ENCODE data around the gene SLC18A2.
"Not testable (repeated sequence)": the region's sequence is repeated elsewhere in the genome, so short reads cannot be mapped to it uniquely, and the experiment has no call there.

The SLC18A2 gene

DNA sequence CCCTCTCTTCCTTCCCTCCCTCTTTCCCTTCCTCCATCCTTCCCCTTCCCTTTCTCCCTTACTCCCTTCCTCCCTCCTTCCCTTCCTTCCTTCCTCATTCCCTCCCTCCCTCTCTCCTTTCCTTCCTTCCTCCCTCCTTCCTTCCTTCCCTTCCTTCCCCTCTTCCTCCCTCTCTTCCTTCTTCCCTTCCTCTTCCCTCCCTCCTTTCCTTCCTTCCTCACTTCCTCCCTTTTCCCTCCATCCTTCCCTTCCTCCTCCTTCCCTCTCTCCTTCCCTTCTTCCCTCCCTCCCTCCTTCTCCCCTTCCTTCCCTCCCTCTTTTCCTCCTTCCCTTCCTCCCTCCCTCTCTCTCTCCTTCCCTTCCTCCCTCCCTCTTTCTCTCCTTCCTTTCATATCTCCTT is 12.7 kb upstream of the SLC18A2 start:
- Histone ChIP-seq H3K4me1 (ENCODE audit: control extremely low read depth in 1 of 4, control insufficient read depth in 4 of 4, insufficient read depth in 4 of 4, low read length in 3 of 4) (no peaks in the 10 kb centered on the region), H3K36me3 (ENCODE audit: control insufficient read depth in 4 of 4, insufficient read depth in 4 of 4, low read length in 3 of 4) (no peaks in the 10 kb centered on the region), H3K9me3 (ENCODE audit: control extremely low read depth in 1 of 5, control insufficient read depth in 4 of 5, insufficient read depth in 2 of 5, low read depth in 1 of 5, low read length in 4 of 5) (peaks cover 0 to 3% (median 0%) of the 10 kb centered on the region in 5 experiments), H3K27ac (ENCODE audit: insufficient read depth in 1 of 2, low read depth in 1 of 2, low read length in 2 of 2, poor library complexity in 1 of 2, severe bottlenecking in 2 of 2) (no peak overlapping the region), H3K27me3 (replicated peaks in 2 of 5; ENCODE audit: control insufficient read depth in 4 of 5, insufficient read depth in 5 of 5, low read length in 4 of 5) (peaks cover 0 to 3% (median 0%) of the 10 kb centered on the region in 5 experiments), H3K4me3 (ENCODE audit: control insufficient read depth in 1 of 7, extremely low read depth in 1 of 7, insufficient read depth in 4 of 7, low read depth in 2 of 7, low read length in 6 of 7) (no peak overlapping the region)
- CTCF ChIA-PET = interaction anchor here (1.0 to 8.7 kb wide), 9 partner anchors 8 to 248 kb away, joined by 3 to 148 read pairs (median 4); no protein-coding TSS in a partner anchor
- DNase-seq = no peak
- POLR2A ChIA-PET = interaction anchor here (0.6 kb wide), 2 partner anchors 33 to 202 kb away, joined by 3 read pairs; no protein-coding TSS in a partner anchor

DNA sequence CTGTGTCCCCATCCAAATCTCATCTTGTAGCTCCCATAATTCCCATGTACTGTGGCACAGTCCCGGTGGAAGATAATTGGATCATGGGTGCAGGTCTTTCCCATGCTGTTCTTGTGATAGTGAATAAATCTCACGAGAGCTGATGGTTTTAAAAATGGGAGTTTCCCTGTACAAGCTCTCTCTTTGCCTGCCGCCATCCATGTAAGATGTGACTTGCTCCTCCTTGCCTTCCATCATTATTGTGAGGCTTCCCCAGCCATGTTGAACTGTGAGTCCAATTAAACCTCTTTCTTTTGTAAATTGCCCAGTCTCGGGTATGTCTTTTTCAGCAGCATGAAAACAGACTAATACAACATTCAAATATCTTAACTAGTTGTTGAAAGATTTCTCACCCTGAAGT is 10.8 kb upstream of the SLC18A2 start:
- CTCF ChIA-PET = interaction anchor here (0.6 to 8.7 kb wide), 3 partner anchors 13 to 230 kb away, joined by 4 to 148 read pairs (median 5); no protein-coding TSS in a partner anchor
- H3K27ac ChIP-seq (ENCODE audit: insufficient read depth in 1 of 2, low read depth in 1 of 2, low read length in 2 of 2, poor library complexity in 1 of 2, severe bottlenecking in 2 of 2); H3K36me3 ChIP-seq (ENCODE audit: control insufficient read depth in 4 of 4, insufficient read depth in 4 of 4, low read length in 3 of 4); H3K9me3 ChIP-seq (ENCODE audit: control extremely low read depth in 1 of 5, control insufficient read depth in 4 of 5, insufficient read depth in 2 of 5, low read depth in 1 of 5, low read length in 4 of 5); POLR2A ChIA-PET; H3K27me3 ChIP-seq (replicated peaks in 2 of 5; ENCODE audit: control insufficient read depth in 4 of 5, insufficient read depth in 5 of 5, low read length in 4 of 5); DNase-seq; H3K4me1 ChIP-seq (ENCODE audit: control extremely low read depth in 1 of 4, control insufficient read depth in 4 of 4, insufficient read depth in 4 of 4, low read length in 3 of 4); H3K4me3 ChIP-seq (ENCODE audit: control insufficient read depth in 1 of 7, extremely low read depth in 1 of 7, insufficient read depth in 4 of 7, low read depth in 2 of 7, low read length in 6 of 7): not testable (repeated sequence)
- WGBS (ENCODE audit: insufficient coverage) = 94% methylated on average over 2 of the region's 4 CpGs

DNA sequence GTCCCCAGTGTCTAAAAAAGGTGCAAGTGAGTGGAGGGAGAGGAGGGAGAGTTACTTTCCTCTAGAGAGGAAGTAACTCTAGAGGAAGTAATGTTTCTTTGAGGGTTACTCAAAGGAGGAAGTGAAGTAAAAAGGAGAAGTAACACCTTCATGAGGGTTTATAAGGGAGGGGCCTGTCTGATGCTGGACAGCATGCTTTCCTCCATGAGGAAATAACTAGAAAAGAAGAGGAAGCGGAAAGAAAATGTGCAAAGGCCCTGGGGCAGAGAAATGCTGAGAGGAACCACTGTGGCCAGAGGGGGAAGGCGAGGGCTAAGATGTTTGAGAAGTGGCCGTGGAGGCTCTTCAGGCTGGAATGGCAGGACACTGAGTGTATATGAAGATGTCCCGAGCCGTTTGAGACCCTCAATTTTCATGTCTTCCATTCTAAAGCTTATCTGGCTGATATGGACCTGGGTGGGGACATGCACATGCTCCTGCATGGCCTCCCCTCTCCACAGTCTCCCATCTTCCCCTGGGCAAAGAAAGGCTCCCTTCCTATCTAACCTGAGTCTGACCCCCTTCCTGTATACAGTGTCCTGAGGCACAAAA is 3.4 kb upstream of the SLC18A2 start:
- peak; percentile 50 to 91 (median 82) for DNase-seq
- Histone ChIP-seq H3K4me1 (ENCODE audit: control extremely low read depth in 1 of 4, control insufficient read depth in 4 of 4, insufficient read depth in 4 of 4, low read length in 3 of 4) (peaks cover 0 to 26% (median 25%) of the 10 kb centered on the region in 4 experiments), H3K27ac (ENCODE audit: insufficient read depth in 1 of 2, low read depth in 1 of 2, low read length in 2 of 2, poor library complexity in 1 of 2, severe bottlenecking in 2 of 2) (no peak overlapping the region), H3K36me3 (ENCODE audit: control insufficient read depth in 4 of 4, insufficient read depth in 4 of 4, low read length in 3 of 4) (no peaks in the 10 kb centered on the region), H3K27me3 (replicated peaks in 2 of 5; ENCODE audit: control insufficient read depth in 4 of 5, insufficient read depth in 5 of 5, low read length in 4 of 5) (peaks cover 0 to 7% (median 0%) of the 10 kb centered on the region in 5 experiments), H3K9me3 (ENCODE audit: control extremely low read depth in 1 of 5, control insufficient read depth in 4 of 5, insufficient read depth in 2 of 5, low read depth in 1 of 5, low read length in 4 of 5) (peaks cover 0 to 8% (median 0%) of the 10 kb centered on the region in 5 experiments), H3K4me3 (ENCODE audit: control insufficient read depth in 1 of 7, extremely low read depth in 1 of 7, insufficient read depth in 4 of 7, low read depth in 2 of 7, low read length in 6 of 7) (no peak overlapping the region)
- 92% methylated on average over 5 of the region's 5 CpGs for WGBS (ENCODE audit: insufficient coverage)
- CTCF ChIA-PET = interaction anchor here (1.4 to 2.3 kb wide), 3 partner anchors 21 to 85 kb away, joined by 4 to 13 read pairs (median 5); no protein-coding TSS in a partner anchor
- POLR2A ChIA-PET = no interaction called here

DNA sequence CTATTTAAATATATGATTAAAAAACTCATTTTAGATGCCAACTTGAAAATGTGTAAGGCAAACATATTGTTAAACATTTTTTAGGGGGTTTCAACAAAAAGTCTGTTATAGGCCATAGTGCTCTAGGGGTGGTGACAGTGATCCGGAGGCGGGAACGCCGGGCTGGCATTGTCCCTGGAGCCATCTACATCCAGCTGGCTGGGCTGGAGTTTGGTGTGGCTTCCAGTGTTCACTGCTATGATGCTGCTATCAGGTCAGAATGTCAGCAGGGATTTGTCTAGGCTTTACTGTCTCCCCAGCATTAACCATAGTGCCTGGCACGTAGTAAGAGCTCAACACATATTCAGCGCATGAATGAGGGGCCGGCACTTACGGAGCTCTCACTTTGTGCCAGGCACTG is 1.9 kb upstream of the SLC18A2 start:
- POLR2A ChIA-PET = no interaction called here

DNA sequence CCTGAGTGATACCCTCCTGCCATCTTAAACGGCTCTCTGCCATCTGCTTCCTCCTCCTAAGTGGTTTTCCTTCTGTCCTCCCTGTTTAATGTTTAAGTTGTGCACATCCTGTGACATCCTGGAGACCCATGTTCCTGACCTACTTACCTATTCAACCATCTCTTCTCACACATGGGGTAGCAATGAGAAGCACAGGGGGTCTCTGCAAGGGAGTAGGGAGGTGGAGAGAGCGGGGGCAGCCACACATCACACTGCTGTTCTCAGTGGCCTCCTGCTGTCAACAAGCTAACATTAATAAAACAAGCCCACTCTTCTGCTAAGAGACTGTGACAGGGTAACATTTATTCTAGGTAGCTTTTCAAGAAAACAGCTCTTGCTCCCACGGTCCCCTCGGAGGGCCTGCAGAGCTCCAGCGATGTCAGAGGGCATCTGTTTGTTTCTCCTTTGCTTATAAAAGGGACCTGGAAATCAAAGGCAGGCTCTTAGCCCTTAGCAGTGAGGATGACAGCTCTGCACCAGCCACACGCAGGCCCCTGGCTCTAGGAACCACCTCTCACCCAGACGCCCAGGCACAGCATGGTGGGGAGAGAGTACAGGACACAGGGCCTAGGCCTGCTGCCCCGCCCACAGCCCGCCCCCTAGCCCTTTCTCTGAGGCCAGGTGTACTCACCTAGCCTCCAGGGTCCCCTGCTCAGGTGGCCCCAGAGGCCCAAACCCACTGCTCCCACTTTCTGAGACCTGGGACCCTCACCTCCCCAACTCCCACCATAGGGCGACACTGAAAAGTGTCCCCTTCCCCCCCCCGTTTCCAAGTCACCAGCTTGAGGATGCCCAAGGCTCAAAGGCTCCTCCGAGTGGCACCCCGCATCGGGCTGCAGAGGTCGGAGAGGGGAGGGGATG is 943 bp upstream of the SLC18A2 start:
- CTCF ChIA-PET = interaction anchor here (1.0 to 2.5 kb wide), 5 partner anchors 13 to 82 kb away, joined by 3 to 15 read pairs (median 4); no protein-coding TSS in a partner anchor
- peak overlapping the region in 4 of 7 experiments; percentile 23 to 76 (median 64) for H3K4me3 ChIP-seq (ENCODE audit: control insufficient read depth in 1 of 7, extremely low read depth in 1 of 7, insufficient read depth in 4 of 7, low read depth in 2 of 7, low read length in 6 of 7)
- POLR2A ChIA-PET = interaction anchor here (1.3 kb wide), 1 partner anchor 9 kb away, joined by 4 read pairs; no protein-coding TSS in a partner anchor

More for the DNA sequence above, 1.9 kb upstream of the SLC18A2 start:
- Histone ChIP-seq H3K9me3 (ENCODE audit: control extremely low read depth in 1 of 5, control insufficient read depth in 4 of 5, insufficient read depth in 2 of 5, low read depth in 1 of 5, low read length in 4 of 5) (peaks cover 0 to 8% (median 0%) of the 10 kb centered on the region in 5 experiments), H3K36me3 (ENCODE audit: control insufficient read depth in 4 of 4, insufficient read depth in 4 of 4, low read length in 3 of 4) (no peaks in the 10 kb centered on the region), H3K4me3 (ENCODE audit: control insufficient read depth in 1 of 7, extremely low read depth in 1 of 7, insufficient read depth in 4 of 7, low read depth in 2 of 7, low read length in 6 of 7) (no peak overlapping the region), H3K27me3 (replicated peaks in 2 of 5; ENCODE audit: control insufficient read depth in 4 of 5, insufficient read depth in 5 of 5, low read length in 4 of 5) (peaks cover 0 to 10% (median 0%) of the 10 kb centered on the region in 5 experiments), H3K27ac (ENCODE audit: insufficient read depth in 1 of 2, low read depth in 1 of 2, low read length in 2 of 2, poor library complexity in 1 of 2, severe bottlenecking in 2 of 2) (no peak overlapping the region), H3K4me1 (ENCODE audit: control extremely low read depth in 1 of 4, control insufficient read depth in 4 of 4, insufficient read depth in 4 of 4, low read length in 3 of 4) (peaks cover 0 to 26% (median 25%) of the 10 kb centered on the region in 4 experiments)
- CTCF ChIA-PET = interaction anchor here (0.9 to 2.5 kb wide), 3 partner anchors 12 to 46 kb away, joined by 3 to 15 read pairs (median 7); no protein-coding TSS in a partner anchor
- WGBS (ENCODE audit: insufficient coverage) = 94% methylated on average over 8 of the region's 8 CpGs
- DNase-seq = no peak

DNA sequence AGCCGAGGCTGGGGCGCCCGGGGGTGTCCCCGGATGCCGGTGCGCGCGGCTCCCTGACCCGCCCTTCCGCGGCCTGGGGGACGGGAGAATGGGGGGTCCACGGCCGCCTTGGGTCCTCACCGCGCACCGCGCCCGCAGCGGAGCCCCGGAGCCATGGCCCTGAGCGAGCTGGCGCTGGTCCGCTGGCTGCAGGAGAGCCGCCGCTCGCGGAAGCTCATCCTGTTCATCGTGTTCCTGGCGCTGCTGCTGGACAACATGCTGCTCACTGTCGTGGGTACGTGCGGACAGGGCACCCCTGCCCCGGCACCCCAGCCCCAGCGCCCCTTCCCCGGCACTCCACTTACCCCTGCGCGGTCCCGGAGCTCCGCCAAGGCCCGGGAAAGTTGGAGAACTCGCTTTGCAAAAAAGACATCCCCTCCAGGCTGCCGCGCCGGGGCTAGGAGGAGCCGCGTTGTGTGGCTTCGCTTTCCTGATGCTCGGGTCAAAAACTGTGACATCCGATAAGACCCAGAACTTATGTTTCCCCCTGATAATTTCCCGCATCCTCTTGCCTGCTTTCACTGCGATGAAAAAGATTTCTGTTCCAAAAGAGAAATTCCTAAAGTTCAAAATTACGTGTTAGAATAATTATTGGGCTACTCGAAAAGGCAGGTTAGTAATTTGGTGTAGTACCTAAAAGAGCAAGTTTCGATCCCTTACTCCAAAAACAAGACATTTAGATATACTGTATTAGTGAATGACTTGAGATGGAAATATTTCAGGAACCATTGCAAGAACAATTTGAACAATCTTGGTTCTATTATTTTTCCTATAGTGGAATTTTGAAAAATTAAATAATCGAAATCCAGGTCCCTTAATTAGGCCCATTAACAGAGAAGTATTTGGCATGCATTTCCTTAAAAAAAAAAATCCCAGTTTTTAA is 888 bp downstream of the SLC18A2 start:
- CTCF ChIA-PET = interaction anchor here (0.6 to 2.5 kb wide), 8 partner anchors 10 to 1018 kb away, joined by 3 to 15 read pairs (median 4); no protein-coding TSS in a partner anchor
- Histone ChIP-seq H3K4me1 (ENCODE audit: control extremely low read depth in 1 of 4, control insufficient read depth in 4 of 4, insufficient read depth in 4 of 4, low read length in 3 of 4) (peaks cover 0 to 26% (median 25%) of the 10 kb centered on the region in 4 experiments), H3K4me3 (ENCODE audit: control insufficient read depth in 1 of 7, extremely low read depth in 1 of 7, insufficient read depth in 4 of 7, low read depth in 2 of 7, low read length in 6 of 7) (peak overlapping the region; percentile 49 to 76 (median 60)), H3K36me3 (ENCODE audit: control insufficient read depth in 4 of 4, insufficient read depth in 4 of 4, low read length in 3 of 4) (peaks cover 0 to 13% (median 3%) of the 10 kb centered on the region in 4 experiments), H3K9me3 (ENCODE audit: control extremely low read depth in 1 of 5, control insufficient read depth in 4 of 5, insufficient read depth in 2 of 5, low read depth in 1 of 5, low read length in 4 of 5) (peaks cover 0 to 8% (median 0%) of the 10 kb centered on the region in 5 experiments), H3K27me3 (replicated peaks in 2 of 5; ENCODE audit: control insufficient read depth in 4 of 5, insufficient read depth in 5 of 5, low read length in 4 of 5) (peaks cover 0 to 12% (median 0%) of the 10 kb centered on the region in 5 experiments), H3K27ac (ENCODE audit: insufficient read depth in 1 of 2, low read depth in 1 of 2, low read length in 2 of 2, poor library complexity in 1 of 2, severe bottlenecking in 2 of 2) (no peak overlapping the region)
- DNase-seq = peak; percentile 60 to 82 (median 67)
- 0% methylated on average over 47 of the region's 56 CpGs for WGBS (ENCODE audit: insufficient coverage)
- POLR2A ChIA-PET = no interaction called here

More for the DNA sequence above, 943 bp upstream of the SLC18A2 start:
- Histone ChIP-seq H3K9me3 (ENCODE audit: control extremely low read depth in 1 of 5, control insufficient read depth in 4 of 5, insufficient read depth in 2 of 5, low read depth in 1 of 5, low read length in 4 of 5) (peaks cover 0 to 8% (median 0%) of the 10 kb centered on the region in 5 experiments), H3K27ac (ENCODE audit: insufficient read depth in 1 of 2, low read depth in 1 of 2, low read length in 2 of 2, poor library complexity in 1 of 2, severe bottlenecking in 2 of 2) (no peak overlapping the region), H3K4me1 (ENCODE audit: control extremely low read depth in 1 of 4, control insufficient read depth in 4 of 4, insufficient read depth in 4 of 4, low read length in 3 of 4) (peaks cover 0 to 26% (median 25%) of the 10 kb centered on the region in 4 experiments), H3K36me3 (ENCODE audit: control insufficient read depth in 4 of 4, insufficient read depth in 4 of 4, low read length in 3 of 4) (peaks cover 0 to 6% (median 3%) of the 10 kb centered on the region in 4 experiments), H3K27me3 (replicated peaks in 2 of 5; ENCODE audit: control insufficient read depth in 4 of 5, insufficient read depth in 5 of 5, low read length in 4 of 5) (peaks cover 0 to 14% (median 0%) of the 10 kb centered on the region in 5 experiments)
- DNase-seq = peak in 2 of 3 donors; percentile 52 to 70
- WGBS (ENCODE audit: insufficient coverage) = 54% methylated on average over 11 of the region's 15 CpGs

Measured in common myeloid progenitor, CD34-positive (primary cell).